Hepatocyte (in vitro differentiated cells): ENCODE results near the gene PBX3. TPM values are rescaled to one million over a fixed set of nuclear protein-coding genes. Genes with fewer than 3 reads are reported as not detected.

Experiments used
- DNase-seq: peaks from one replicate; pipeline ENCODE4 v3.0.0-alpha.2; 2016; ENCODE audit warnings: low spot score
- H2AFZ ChIP-seq: fragments of 200-600 bp; sonication (generic); 2 replicates; pipeline ENCODE4 v1.6.0; 2016; ENCODE audit warnings: antibody characterized with exemption, mild to moderate bottlenecking
- H3K27ac ChIP-seq: fragments of 200-600 bp; sonication (generic); 2 replicates; pipeline ENCODE4 v1.5.1; 2016; ENCODE audit warnings: mild to moderate bottlenecking
- H3K27me3 ChIP-seq: fragments of 200-600 bp; sonication (generic); 2 replicates; pipeline ENCODE4 v1.6.1; 2016
- H3K36me3 ChIP-seq: fragments of 200-600 bp; sonication (generic); replicated peaks from 2 replicates; pipeline ENCODE4 v1.5.1; 2016; ENCODE audit warnings: low read depth; ENCODE audit not compliant: insufficient read depth
- H3K4me1 ChIP-seq: fragments of 200-600 bp; sonication (generic); 2 replicates; pipeline ENCODE4 v1.5.1; 2016; ENCODE audit warnings: mild to moderate bottlenecking, moderate library complexity; ENCODE audit not compliant: insufficient read depth
- H3K4me2 ChIP-seq: fragments of 200-600 bp; sonication (generic); 2 replicates; pipeline ENCODE4 v1.6.0; 2016
- H3K4me3 ChIP-seq: fragments of 200-600 bp; sonication (generic); 2 replicates; pipeline ENCODE4 v1.5.1; 2016; ENCODE audit warnings: mild to moderate bottlenecking
- H3K79me2 ChIP-seq: fragments of 200-600 bp; sonication (generic); 2 replicates; pipeline ENCODE4 v1.6.0; 2017; ENCODE audit warnings: mild to moderate bottlenecking
- H3K9me2 ChIP-seq: fragments of 200-600 bp; sonication (generic); replicated peaks from 2 replicates; pipeline ENCODE4 v1.6.0; 2017; ENCODE audit warnings: mild to moderate bottlenecking; ENCODE audit not compliant: insufficient read depth
- H3K9me3 ChIP-seq: fragments of 200-600 bp; sonication (generic); 2 replicates; pipeline ENCODE4 v1.5.1; 2016; ENCODE audit warnings: low read depth, mild to moderate bottlenecking
- H4K20me1 ChIP-seq: fragments of 200-600 bp; sonication (generic); 2 replicates; pipeline ENCODE4 v1.6.0; 2016; ENCODE audit warnings: mild to moderate bottlenecking; ENCODE audit not compliant: insufficient read depth, poor library complexity, severe bottlenecking
- EZH2 ChIP-seq: fragments of 200-600 bp; sonication (generic); IDR thresholded peaks from 2 replicates; pipeline ENCODE4 v1.6.1; 2016; ENCODE audit warnings: antibody characterized with exemption, mild to moderate bottlenecking, borderline replicate concordance
- EZH2phosphoT487 ChIP-seq: fragments of 200-600 bp; sonication (generic); IDR thresholded peaks from one replicate; pipeline ENCODE4 v1.6.1; 2018; ENCODE audit warnings: antibody characterized with exemption, mild to moderate bottlenecking, low read depth, moderate library complexity; ENCODE audit not compliant: unreplicated experiment, severe bottlenecking
- WGBS: methylation state at CpG from one replicate; pipeline ENCODE4 v1.1.6; 2016; ENCODE audit warnings: low lambda C conversion rate; ENCODE audit errors: missing lambda C conversion rate; 5-methylcytosine and 5-hydroxymethylcytosine counted together
- polyA plus RNA-seq: library from polyadenylated mRNA; unstranded; fragments of >200 nt; fragmentation: Nextera tagmentation; extraction: Ambion mirVana; gene quantifications from 2 replicates; pipeline ENCODE4 v1.2.1, GENCODE V29; 2016
- total RNA-seq: library from RNA; depleted of rRNA; stranded (reverse); fragments of >200 nt; gene quantifications from 2 replicates; pipeline ENCODE4 v1.2.3, GENCODE V29; 2014
- TF ChIP-seq, protein P1 (sequence below): fragments of 200-600 bp; sonication (generic); IDR thresholded peaks from 2 replicates; pipeline ENCODE4 v1.5.1; 2016; ENCODE audit warnings: antibody characterized with exemption, mild to moderate bottlenecking; ENCODE audit not compliant: poor library complexity

PBX3 gene
- total and polyA plus RNA-seq, 2 experiments from 2014 or later: 15.9 to 23.3 TPM

DNA sequence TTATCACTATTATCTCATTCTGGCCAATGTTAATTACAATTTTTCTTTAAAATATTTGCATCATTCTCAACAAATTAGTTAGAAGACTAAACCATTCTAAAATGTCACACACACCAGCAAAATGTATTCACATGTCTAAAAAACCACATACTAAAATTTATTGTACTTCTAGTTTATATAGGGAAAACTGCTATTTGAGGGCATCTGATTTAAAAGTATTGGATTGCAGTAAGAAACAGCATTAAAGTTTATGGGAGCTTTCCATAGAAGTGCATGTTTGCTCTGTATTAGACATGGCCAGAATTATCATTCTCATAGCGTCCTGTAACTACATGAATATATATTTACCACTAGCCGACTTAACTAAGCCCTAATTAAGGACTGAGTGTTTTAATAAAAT lies 150.3 kb downstream of the PBX3 start:
- Histone ChIP-seq H2AFZ (no peak overlapping the region), H3K79me2 (peaks cover 6% of the 10 kb centered on the region), H3K27me3 (peaks cover 17% of the 10 kb centered on the region), H3K4me2 (no peak overlapping the region), H3K4me1 (no peaks in the 10 kb centered on the region), H3K4me3 (no peak overlapping the region), H4K20me1 (no peaks in the 10 kb centered on the region), H3K9me2 (no peaks in the 10 kb centered on the region), H3K27ac (no peak overlapping the region), H3K36me3 (no peaks in the 10 kb centered on the region), H3K9me3 (no peaks in the 10 kb centered on the region)
- TF ChIP-seq, protein P1, sequence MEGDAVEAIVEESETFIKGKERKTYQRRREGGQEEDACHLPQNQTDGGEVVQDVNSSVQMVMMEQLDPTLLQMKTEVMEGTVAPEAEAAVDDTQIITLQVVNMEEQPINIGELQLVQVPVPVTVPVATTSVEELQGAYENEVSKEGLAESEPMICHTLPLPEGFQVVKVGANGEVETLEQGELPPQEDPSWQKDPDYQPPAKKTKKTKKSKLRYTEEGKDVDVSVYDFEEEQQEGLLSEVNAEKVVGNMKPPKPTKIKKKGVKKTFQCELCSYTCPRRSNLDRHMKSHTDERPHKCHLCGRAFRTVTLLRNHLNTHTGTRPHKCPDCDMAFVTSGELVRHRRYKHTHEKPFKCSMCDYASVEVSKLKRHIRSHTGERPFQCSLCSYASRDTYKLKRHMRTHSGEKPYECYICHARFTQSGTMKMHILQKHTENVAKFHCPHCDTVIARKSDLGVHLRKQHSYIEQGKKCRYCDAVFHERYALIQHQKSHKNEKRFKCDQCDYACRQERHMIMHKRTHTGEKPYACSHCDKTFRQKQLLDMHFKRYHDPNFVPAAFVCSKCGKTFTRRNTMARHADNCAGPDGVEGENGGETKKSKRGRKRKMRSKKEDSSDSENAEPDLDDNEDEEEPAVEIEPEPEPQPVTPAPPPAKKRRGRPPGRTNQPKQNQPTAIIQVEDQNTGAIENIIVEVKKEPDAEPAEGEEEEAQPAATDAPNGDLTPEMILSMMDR: no peak
- no peak for TF ChIP-seq EZH2
- WGBS: 81% methylated on average over 2 of the region's 2 CpGs
- DNase-seq: no peak

DNA sequence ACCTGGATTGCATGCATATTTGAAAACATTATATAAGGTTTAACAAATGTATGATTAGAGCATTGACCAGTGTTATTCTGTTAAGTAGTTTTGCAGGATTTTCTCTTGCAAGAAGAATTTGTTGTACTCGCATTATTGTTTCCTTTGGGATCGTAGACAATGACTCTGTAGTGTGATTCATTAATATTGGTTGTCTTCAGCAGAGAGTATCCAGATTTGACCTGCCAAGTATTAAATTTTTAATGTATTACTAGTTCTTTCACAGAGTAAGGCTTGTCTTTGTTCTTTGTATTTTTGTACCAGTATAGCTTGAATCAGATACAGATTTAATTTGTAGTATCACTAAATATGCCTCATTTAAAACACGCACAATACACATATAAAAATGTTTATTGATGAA lies 155.0 kb downstream of the PBX3 start:
- H3K27ac ChIP-seq: no peak overlapping the region
- no peaks in the 10 kb centered on the region for H3K36me3 ChIP-seq
- peaks cover 11% of the 10 kb centered on the region for H3K27me3 ChIP-seq
- DNase-seq: no peak
- no peaks in the 10 kb centered on the region for H3K9me3 ChIP-seq
- TF ChIP-seq, protein P1: no peak
- no peak for TF ChIP-seq EZH2
- TF ChIP-seq EZH2phosphoT487: no peak
- H3K9me2 ChIP-seq: no peaks in the 10 kb centered on the region
- WGBS: 93% methylated on average over 3 of the region's 3 CpGs
- H2AFZ ChIP-seq: no peak overlapping the region
- no peak overlapping the region for H3K4me3 ChIP-seq
- no peaks in the 10 kb centered on the region for H3K79me2 ChIP-seq
- no peaks in the 10 kb centered on the region for H3K4me1 ChIP-seq
- no peaks in the 10 kb centered on the region for H4K20me1 ChIP-seq
- H3K4me2 ChIP-seq: no peak overlapping the region

GRCh38 chr9:125902831-125903512 lies 155.8 kb downstream of the PBX3 start:
- H3K4me2 ChIP-seq: no peak overlapping the region
- H3K4me1 ChIP-seq: no peaks in the 10 kb centered on the region
- no peak overlapping the region for H3K27ac ChIP-seq
- no peaks in the 10 kb centered on the region for H3K9me2 ChIP-seq
- WGBS: 88% methylated on average over 2 of the region's 2 CpGs
- no peaks in the 10 kb centered on the region for H3K36me3 ChIP-seq
- H3K9me3 ChIP-seq: no peaks in the 10 kb centered on the region
- peaks cover 11% of the 10 kb centered on the region for H3K27me3 ChIP-seq
- H3K4me3 ChIP-seq: no peak overlapping the region
- TF ChIP-seq EZH2phosphoT487: no peak
- TF ChIP-seq, protein P1: no peak
- no peak for TF ChIP-seq EZH2
- H3K79me2 ChIP-seq: no peaks in the 10 kb centered on the region
- no peak overlapping the region for H2AFZ ChIP-seq
- no peak for DNase-seq
- H4K20me1 ChIP-seq: no peaks in the 10 kb centered on the region
